COLO829 (cell line): ENCODE results near the gene CHAF1B.
"Not testable (repeated sequence)": the region's sequence is repeated elsewhere in the genome, so short reads cannot be mapped to it uniquely, and the experiment has no call there.

Experiments
- DNase-seq: peaks from one replicate; pipeline ENCODE4 v3.0.0; 2012; ENCODE audit warnings: low spot score

CHAF1B gene

GRCh38 chr21:36388835-36389234 is 3.6 kb downstream of the CHAF1B start:
- DNase-seq: no peak

GRCh38 chr21:36391649-36392048 is 6.5 kb downstream of the CHAF1B start:
- not testable (repeated sequence) for DNase-seq

GRCh38 chr21:36395353-36396111 is 10.3 kb downstream of the CHAF1B start:
- no peak for DNase-seq

GRCh38 chr21:36396325-36396724 is 11.1 kb downstream of the CHAF1B start:
- no peak for DNase-seq

GRCh38 chr21:36396971-36397370 is 11.8 kb downstream of the CHAF1B start:
- no peak for DNase-seq

GRCh38 chr21:36397606-36398005 is 12.4 kb downstream of the CHAF1B start:
- no peak for DNase-seq

- not testable (repeated sequence) for DNase-seq
These were observed 14.5 kb downstream of the CHAF1B start for GRCh38 chr21:36399736-36400135.

GRCh38 chr21:36400719-36401118 is 15.5 kb downstream of the CHAF1B start:
- no peak for DNase-seq

GRCh38 chr21:36402339-36402738 is 17.1 kb downstream of the CHAF1B start:
- DNase-seq: no peak

GRCh38 chr21:36403713-36404112 is 18.5 kb downstream of the CHAF1B start:
- no peak for DNase-seq

- no peak for DNase-seq
These were observed 23.4 kb downstream of the CHAF1B start for GRCh38 chr21:36408568-36408967.

- no peak for DNase-seq
These were observed 26.1 kb downstream of the CHAF1B start for GRCh38 chr21:36411301-36411700.

GRCh38 chr21:36412916-36413315 is 27.7 kb downstream of the CHAF1B start:
- DNase-seq: no peak

GRCh38 chr21:36415375-36415774 is 30.2 kb downstream of the CHAF1B start:
- DNase-seq: no peak

GRCh38 chr21:36419241-36419640 is 34.0 kb downstream of the CHAF1B start:
- DNase-seq: no peak

GRCh38 chr21:36419996-36420395 is 34.8 kb downstream of the CHAF1B start:
- peak; percentile 95 for DNase-seq

GRCh38 chr21:36420571-36421339 is 35.6 kb downstream of the CHAF1B start:
- DNase-seq: no peak

GRCh38 chr21:36422279-36423098 is 37.3 kb downstream of the CHAF1B start:
- DNase-seq: peak; percentile 74

GRCh38 chr21:36423771-36424433 is 38.7 kb downstream of the CHAF1B start:
- DNase-seq: no peak

GRCh38 chr21:36424592-36424991 is 39.4 kb downstream of the CHAF1B start:
- no peak for DNase-seq

- no peak for DNase-seq
These were observed 40.1 kb downstream of the CHAF1B start for GRCh38 chr21:36425286-36425685.

- DNase-seq: no peak
These were observed 42.3 kb downstream of the CHAF1B start for GRCh38 chr21:36427502-36427901.
